ENCODE data around the gene MGMT.

DNA sequence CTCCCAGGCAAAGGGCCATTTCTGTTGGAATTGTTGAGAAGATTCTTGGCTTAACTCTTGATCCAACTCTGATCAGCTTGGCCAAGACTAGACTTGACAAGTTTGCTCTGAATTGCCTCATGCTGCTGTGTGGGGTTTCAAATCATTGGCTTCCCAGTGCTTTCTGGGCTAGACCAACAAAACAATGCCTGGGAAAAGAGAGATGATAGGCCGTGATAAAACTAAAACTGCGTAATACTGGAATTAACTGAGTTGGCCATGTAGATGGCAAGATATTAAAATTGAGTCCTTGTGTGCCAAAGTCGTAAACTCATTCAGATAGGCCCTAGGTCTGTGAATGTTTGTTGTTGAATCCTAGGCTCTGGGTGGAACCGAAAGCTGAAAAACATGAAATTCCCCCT lies 222.6 kb downstream of the MGMT start:
- TF ChIP-seq CTCF (IDR thresholded peaks at IDR 0.05) = no peak
- TF ChIP-seq POLR2A (IDR thresholded peaks at IDR 0.05) = no peak
